Loucy (cell line): ENCODE measurements around the gene MPZL1.
"Not testable (repeated sequence)": the region's sequence is repeated elsewhere in the genome, so short reads cannot be mapped to it uniquely, and the experiment has no call there.

ENCODE experiments used
- H2AFZ ChIP-seq: fragments of 200-600 bp; sonication (generic); 2 replicates; pipeline ENCODE4 v1.6.0; 2016; ENCODE audit warnings: antibody characterized with exemption, mild to moderate bottlenecking, low read length, moderate library complexity
- H3F3A ChIP-seq: fragments of 200-600 bp; 2 replicates; pipeline ENCODE4 v1.6.0; 2016; ENCODE audit warnings: antibody characterized with exemption, low read depth, mild to moderate bottlenecking
- H3K27me3 ChIP-seq: fragments of 200-600 bp; sonication (generic); 2 replicates; pipeline ENCODE4 v1.6.1; 2014; ENCODE audit warnings: low read length, mild to moderate bottlenecking; ENCODE audit not compliant: insufficient read depth, poor library complexity, severe bottlenecking
- H3K36me3 ChIP-seq: fragments of 200-600 bp; sonication (generic); 2 replicates; pipeline ENCODE4 v1.6.1; 2016; ENCODE audit warnings: low read length; ENCODE audit not compliant: insufficient read depth
- H3K4me1 ChIP-seq: fragments of 200-600 bp; sonication (generic); 2 replicates; pipeline ENCODE4 v1.5.1; 2014; ENCODE audit warnings: low read length, mild to moderate bottlenecking; ENCODE audit not compliant: insufficient read depth, poor library complexity, severe bottlenecking
- H3K4me2 ChIP-seq: fragments of 200-600 bp; sonication (generic); 2 replicates; pipeline ENCODE4 v1.6.0; 2014; ENCODE audit warnings: antibody characterized with exemption, low read length, low read depth, mild to moderate bottlenecking; ENCODE audit not compliant: poor library complexity, severe bottlenecking
- H3K4me3 ChIP-seq: fragments of 200-600 bp; sonication (generic); 2 replicates; pipeline ENCODE4 v1.5.1; 2014; ENCODE audit warnings: low read length, mild to moderate bottlenecking, mixed read lengths; ENCODE audit not compliant: poor library complexity, severe bottlenecking
- H3K79me2 ChIP-seq: fragments of 200-600 bp; sonication (generic); 2 replicates; pipeline ENCODE4 v1.6.1; 2014; ENCODE audit warnings: low read length; ENCODE audit not compliant: insufficient read depth
- H3K9ac ChIP-seq: fragments of 200-600 bp; sonication (generic); 2 replicates; pipeline ENCODE4 v1.6.0; 2014; ENCODE audit warnings: mild to moderate bottlenecking, low read depth, low read length, moderate library complexity; ENCODE audit not compliant: poor library complexity, severe bottlenecking
- H3K9me2 ChIP-seq: fragments of 200-600 bp; sonication (generic); replicated peaks from 2 replicates; pipeline ENCODE4 v1.6.1; 2016; ENCODE audit warnings: low read depth, low read length, mixed read lengths
- H3K9me3 ChIP-seq: fragments of 200-600 bp; sonication (generic); 2 replicates; pipeline ENCODE4 v1.6.1; 2014; ENCODE audit warnings: mild to moderate bottlenecking, antibody characterized with exemption, low read length, low read depth; ENCODE audit not compliant: insufficient read depth
- H4K20me1 ChIP-seq: fragments of 200-600 bp; sonication (generic); 2 replicates; pipeline ENCODE4 v1.6.0; 2014; ENCODE audit warnings: antibody characterized with exemption, low read length, mild to moderate bottlenecking; ENCODE audit not compliant: insufficient read depth, poor library complexity, severe bottlenecking
- CTCF ChIP-seq: fragments of 200-600 bp; sonication (generic); conservative IDR thresholded peaks from 2 replicates; pipeline ENCODE4 v1.5.1; 2014; ENCODE audit warnings: mild to moderate bottlenecking, antibody characterized with exemption, low read length
- EZH2phosphoT487 ChIP-seq: fragments of 200-600 bp; IDR thresholded peaks from 2 replicates; pipeline ENCODE4 v1.6.1; 2018; ENCODE audit warnings: antibody characterized with exemption, mild to moderate bottlenecking, moderate library complexity, borderline replicate concordance

Gene MPZL1

GRCh38 chr1:167803358-167804207 is 81.8 kb downstream of the MPZL1 start:
- H3K9me2 ChIP-seq: no peaks in the 10 kb centered on the region
- TF ChIP-seq EZH2phosphoT487 (no peak), CTCF (peak; percentile 97)
- H3K9me3 ChIP-seq: no peaks in the 10 kb centered on the region
- peaks cover 35% of the 10 kb centered on the region for H3K4me1 ChIP-seq
- H3K79me2 ChIP-seq: no peaks in the 10 kb centered on the region
- H3K4me2 ChIP-seq: peak overlapping the region; percentile 84
- no peak overlapping the region for H2AFZ ChIP-seq
- H3K4me3 ChIP-seq: no peak overlapping the region
- no peaks in the 10 kb centered on the region for H3K27me3 ChIP-seq
- peak overlapping the region; percentile 77 for H3K9ac ChIP-seq
- H3K36me3 ChIP-seq: no peaks in the 10 kb centered on the region
- H4K20me1 ChIP-seq: no peaks in the 10 kb centered on the region
- peaks cover 12% of the 10 kb centered on the region for H3F3A ChIP-seq

DNA sequence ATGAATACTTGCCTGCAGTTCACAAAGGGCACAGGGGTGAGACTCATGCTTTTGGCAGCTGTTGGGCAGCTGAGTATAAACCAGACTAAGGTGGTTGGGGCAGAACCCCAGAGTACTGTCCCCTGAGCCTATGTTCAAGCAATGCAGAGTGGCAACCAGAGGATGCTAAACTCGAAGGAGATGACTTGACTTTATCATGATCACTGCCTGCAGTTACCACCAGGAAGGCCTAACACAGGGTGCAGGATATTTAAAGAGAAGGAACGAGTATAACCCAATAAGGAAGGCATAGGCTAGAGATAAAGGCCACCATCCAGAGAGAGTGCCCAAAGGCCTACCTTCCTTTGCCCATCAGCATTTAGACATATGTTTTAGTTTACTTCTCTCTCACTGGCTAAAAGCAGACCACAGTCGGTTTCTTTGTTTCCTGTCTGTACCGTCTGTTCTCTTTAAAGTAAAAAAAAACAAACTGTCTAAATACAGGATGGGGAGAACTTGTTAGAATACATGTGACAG is 83.3 kb downstream of the MPZL1 start:
- TF ChIP-seq EZH2phosphoT487 (no peak), CTCF (no peak)
- H3K4me2 ChIP-seq: peak overlapping the region; percentile 84

GRCh38 chr1:167806235-167806634 is 84.5 kb downstream of the MPZL1 start:
- not testable (repeated sequence) for H3K27me3 ChIP-seq, H4K20me1 ChIP-seq, H3K9me2 ChIP-seq, H3K4me2 ChIP-seq, H3K79me2 ChIP-seq, H3K4me3 ChIP-seq, H2AFZ ChIP-seq, H3K9me3 ChIP-seq, H3K9ac ChIP-seq, H3K36me3 ChIP-seq
- peaks cover 37% of the 10 kb centered on the region for H3K4me1 ChIP-seq
- H3F3A ChIP-seq: peaks cover 12% of the 10 kb centered on the region

More for the DNA sequence above, 83.3 kb downstream of the MPZL1 start:
- H3K9ac ChIP-seq: peak overlapping the region; percentile 77
- no peaks in the 10 kb centered on the region for H4K20me1 ChIP-seq
- H3K9me3 ChIP-seq: no peaks in the 10 kb centered on the region
- peaks cover 12% of the 10 kb centered on the region for H3F3A ChIP-seq
- no peaks in the 10 kb centered on the region for H3K9me2 ChIP-seq
- H3K79me2 ChIP-seq: no peaks in the 10 kb centered on the region
- H3K4me3 ChIP-seq: peak overlapping the region; percentile 56
- H3K4me1 ChIP-seq: peaks cover 37% of the 10 kb centered on the region
- no peaks in the 10 kb centered on the region for H3K27me3 ChIP-seq
- H2AFZ ChIP-seq: no peak overlapping the region
- no peaks in the 10 kb centered on the region for H3K36me3 ChIP-seq

- peaks cover 12% of the 10 kb centered on the region for H3F3A ChIP-seq
- not testable (repeated sequence) for H3K9ac ChIP-seq, H3K4me2 ChIP-seq, H3K9me2 ChIP-seq, H4K20me1 ChIP-seq, H3K4me3 ChIP-seq, H3K36me3 ChIP-seq, H3K79me2 ChIP-seq, H2AFZ ChIP-seq, H3K27me3 ChIP-seq, H3K9me3 ChIP-seq
- H3K4me1 ChIP-seq: peaks cover 37% of the 10 kb centered on the region
These were observed 84.9 kb downstream of the MPZL1 start for GRCh38 chr1:167806676-167807075.
